A549 (cell line): ENCODE measurements around the gene TMC7.

Source experiments
- HMGXB4 ChIP-seq: fragments of 250-450 bp; sonication (Bioruptor Pico); IDR thresholded peaks from 2 replicates; pipeline ENCODE4 v1.5.0; 2021; ENCODE audit warnings: mild to moderate bottlenecking, moderate library complexity, borderline replicate concordance
- REST ChIP-seq: fragments of 200-600 bp; sonication (generic); IDR thresholded peaks from 2 replicates; pipeline ENCODE4 v1.6.1; 2016; ENCODE audit warnings: antibody characterized with exemption, mild to moderate bottlenecking, moderate library complexity
- RNF2 ChIP-seq: fragments of 200-600 bp; sonication (generic); IDR thresholded peaks from 2 replicates; pipeline ENCODE4 v1.6.1; 2016; ENCODE audit warnings: low read depth, mild to moderate bottlenecking, antibody characterized with exemption, moderate library complexity, borderline replicate concordance

- TF ChIP-seq RNF2 (no peak), REST (no peak), HMGXB4 (no peak)
These were observed 13.9 kb upstream of the TMC7 start for GRCh38 chr16:18969855-18970240.
